DOHH2 (cell line): ENCODE results near the gene TANGO2.

Source experiments
- CTCF ChIP-seq: fragments of 200-600 bp; sonication (generic); IDR thresholded peaks from one replicate; pipeline ENCODE4 v1.5.1; 2014; ENCODE audit warnings: antibody characterized with exemption, mild to moderate bottlenecking, low read depth, low read length; ENCODE audit not compliant: poor library complexity, severe bottlenecking
- EZH2phosphoT487 ChIP-seq: fragments of 200-600 bp; sonication (generic); IDR thresholded peaks from 2 replicates; pipeline ENCODE4 v1.6.1; 2017; ENCODE audit warnings: borderline replicate concordance, mild to moderate bottlenecking, antibody characterized with exemption, low read length, moderate library complexity, mixed read lengths

DNA sequence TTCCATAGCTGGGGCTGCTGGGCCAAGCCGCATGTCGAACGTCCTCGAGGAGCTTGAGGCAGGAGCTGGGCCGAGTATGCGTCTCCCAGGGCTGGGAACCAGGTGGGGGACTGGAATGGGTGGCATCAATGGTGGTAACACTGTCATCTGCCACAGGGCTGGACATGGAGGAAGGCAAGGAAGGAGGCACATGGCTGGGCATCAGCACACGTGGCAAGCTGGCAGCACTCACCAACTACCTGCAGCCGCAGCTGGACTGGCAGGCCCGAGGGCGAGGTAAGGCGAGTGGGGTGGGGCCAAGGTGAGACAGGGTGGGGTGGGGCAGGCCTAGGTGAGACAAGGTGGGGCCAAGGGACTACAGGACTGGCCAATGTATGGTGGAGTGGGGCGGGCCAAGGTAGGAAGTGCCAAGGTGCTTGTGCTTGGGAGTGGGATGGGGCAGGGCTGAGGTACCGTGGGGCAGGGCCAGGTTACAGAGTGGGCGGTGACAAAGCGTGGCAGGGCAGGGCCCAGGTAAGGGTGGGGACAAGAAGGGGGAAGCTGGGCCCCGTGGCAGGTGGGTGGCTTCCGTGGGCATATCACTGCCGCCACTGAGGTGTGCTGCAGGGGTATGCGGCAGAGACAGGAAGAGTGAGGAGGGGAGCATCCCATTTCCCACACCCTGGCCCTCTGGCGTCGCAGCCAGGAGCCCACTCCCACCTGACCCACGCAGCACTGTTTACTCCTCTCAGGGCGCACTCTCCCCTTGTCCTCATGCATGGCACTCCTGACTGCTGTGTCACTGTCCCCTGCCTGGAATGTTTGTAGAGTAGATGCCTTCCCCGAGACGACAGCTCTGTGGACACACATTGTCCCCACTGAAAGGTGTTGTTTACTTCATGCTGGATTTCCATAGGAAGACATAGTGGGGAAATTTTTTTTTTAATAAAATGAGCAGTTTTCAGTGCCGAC lies 31.7 kb downstream of the TANGO2 start:
- TF ChIP-seq CTCF = no peak
- TF ChIP-seq EZH2phosphoT487 = no peak
